WERI-Rb-1 (cell line): ENCODE measurements around the gene PNMA6E.
"Not testable (repeated sequence)": the region's sequence is repeated elsewhere in the genome, so short reads cannot be mapped to it uniquely, and the experiment has no call there.

Experiments
- DNase-seq: peaks from one replicate; pipeline ENCODE4 v3.0.0-alpha.2; 2020
- H3K27ac ChIP-seq: fragments of 250-450 bp; sonication (Bioruptor Pico); 2 replicates; pipeline ENCODE4 v1.5.1; 2020; ENCODE audit warnings: mild to moderate bottlenecking, moderate library complexity
- H3K27me3 ChIP-seq: fragments of 250-450 bp; sonication (Bioruptor Pico); 2 replicates; pipeline ENCODE4 v1.5.1; 2021; ENCODE audit warnings: mild to moderate bottlenecking, low read depth, moderate library complexity; ENCODE audit not compliant: insufficient read depth, severe bottlenecking
- H3K36me3 ChIP-seq: fragments of 250-450 bp; sonication (Bioruptor Pico); 2 replicates; pipeline ENCODE4 v1.5.1; 2020; ENCODE audit warnings: mild to moderate bottlenecking, moderate library complexity
- H3K4me3 ChIP-seq: 2 replicates; pipeline ENCODE4 v1.5.1; 2011; ENCODE audit warnings: low read depth, mild to moderate bottlenecking, control low read depth, low read length
- H3K9me3 ChIP-seq: fragments of 250-450 bp; sonication (Bioruptor Pico); 2 replicates; pipeline ENCODE4 v1.5.1; 2021; ENCODE audit warnings: mild to moderate bottlenecking, moderate library complexity; ENCODE audit not compliant: severe bottlenecking
- CTCF ChIP-seq: IDR thresholded peaks from 2 replicates; pipeline ENCODE4 v1.5.1; 2011; ENCODE audit warnings: low read depth, mild to moderate bottlenecking, control low read depth, inconsistent platforms, low read length

The PNMA6E gene

GRCh38 chrX:153406011-153406410 lies 4.9 kb upstream of the PNMA6E start:
- no peak for DNase-seq
- no peak overlapping the region for H3K4me3 ChIP-seq
- peaks cover 66% of the 10 kb centered on the region for H3K27me3 ChIP-seq
- H3K36me3 ChIP-seq: no peaks in the 10 kb centered on the region
- H3K27ac ChIP-seq: no peak overlapping the region
- TF ChIP-seq CTCF: no peak
- H3K9me3 ChIP-seq: peaks cover 2% of the 10 kb centered on the region

- Histone ChIP-seq H3K27me3 (peaks cover 64% of the 10 kb centered on the region), H3K4me3 (no peak overlapping the region), H3K9me3 (peaks cover 2% of the 10 kb centered on the region), H3K36me3 (no peaks in the 10 kb centered on the region), H3K27ac (no peak overlapping the region)
- TF ChIP-seq CTCF: no peak
- DNase-seq: no peak
These were observed 4.3 kb upstream of the PNMA6E start for GRCh38 chrX:153405426-153405825.

- H3K27ac ChIP-seq, H3K36me3 ChIP-seq, DNase-seq, H3K4me3 ChIP-seq, H3K9me3 ChIP-seq: not testable (repeated sequence)
- peaks cover 70% of the 10 kb centered on the region for H3K27me3 ChIP-seq
These were observed 3.2 kb upstream of the PNMA6E start for GRCh38 chrX:153404333-153404732.

- TF ChIP-seq CTCF: peak; percentile 100
- Histone ChIP-seq H3K36me3 (no peaks in the 10 kb centered on the region), H3K9me3 (peaks cover 2% of the 10 kb centered on the region), H3K4me3 (no peak overlapping the region), H3K27me3 (peaks cover 76% of the 10 kb centered on the region), H3K27ac (no peak overlapping the region)
- DNase-seq: peak; percentile 82
These were observed 711 bp downstream of the PNMA6E start for GRCh38 chrX:153400146-153401132.

GRCh38 chrX:153398275-153398960 lies 2.7 kb downstream of the PNMA6E start:
- H3K27ac ChIP-seq: no peak overlapping the region
- H3K36me3 ChIP-seq: no peaks in the 10 kb centered on the region
- no peak overlapping the region for H3K4me3 ChIP-seq
- TF ChIP-seq CTCF: no peak
- peaks cover 2% of the 10 kb centered on the region for H3K9me3 ChIP-seq
- DNase-seq: no peak
- peaks cover 76% of the 10 kb centered on the region for H3K27me3 ChIP-seq

GRCh38 chrX:153397256-153397960 lies 3.7 kb downstream of the PNMA6E start:
- no peak for TF ChIP-seq CTCF
- no peak for DNase-seq
- no peak overlapping the region for H3K27ac ChIP-seq
- peaks cover 73% of the 10 kb centered on the region for H3K27me3 ChIP-seq
- H3K4me3 ChIP-seq: no peak overlapping the region
- H3K9me3 ChIP-seq: peaks cover 2% of the 10 kb centered on the region
- no peaks in the 10 kb centered on the region for H3K36me3 ChIP-seq
